Neural cell (in vitro differentiated cells): ENCODE measurements around the gene DLST. TPM values are rescaled to one million over a fixed set of nuclear protein-coding genes. Genes with fewer than 3 reads are reported as not detected.

Experiments
- H2AFZ ChIP-seq: fragments of 200-600, 300-800 bp; sonication (generic), shearing (Covaris generic); 2 replicates; pipeline ENCODE4 v1.6.0; 2014; ENCODE audit warnings: low read depth, mild to moderate bottlenecking, antibody characterized with exemption, low read length, moderate library complexity
- H3F3A ChIP-seq: fragments of 200-600 bp; shearing (Covaris generic); 2 replicates; pipeline ENCODE4 v1.6.1; 2016; ENCODE audit warnings: mild to moderate bottlenecking, moderate library complexity, mixed read lengths, antibody characterized with exemption, low read length; ENCODE audit not compliant: insufficient read depth, poor library complexity, severe bottlenecking
- H3K27ac ChIP-seq: fragments of 200-600, 300-800 bp; sonication (generic), shearing (Covaris generic); 2 replicates; pipeline ENCODE4 v1.5.1; 2014; ENCODE audit warnings: mild to moderate bottlenecking, low read length, moderate library complexity
- H3K27me3 ChIP-seq: fragments of 300-800, 200-600 bp; sonication (generic), shearing (Covaris generic); 2 replicates; pipeline ENCODE4 v1.6.0; 2014; ENCODE audit warnings: mild to moderate bottlenecking, low read depth, low read length, moderate library complexity; ENCODE audit not compliant: insufficient read depth
- H3K36me3 ChIP-seq: fragments of 300-800, 200-600 bp; sonication (generic), shearing (Covaris generic); 2 replicates; pipeline ENCODE4 v1.5.1; 2014; ENCODE audit warnings: mild to moderate bottlenecking, antibody characterized with exemption, low read length, moderate library complexity; ENCODE audit not compliant: insufficient read depth
- H3K4me2 ChIP-seq: fragments of 300-800, 200-600 bp; sonication (generic), shearing (Covaris generic); 2 replicates; pipeline ENCODE4 v1.6.0; 2014; ENCODE audit warnings: mild to moderate bottlenecking, low read length
- H3K4me3 ChIP-seq: fragments of 300-800, 200-600 bp; sonication (generic), shearing (Covaris generic); 2 replicates; pipeline ENCODE4 v1.5.1; 2014; ENCODE audit warnings: mild to moderate bottlenecking, low read length, moderate library complexity
- H3K79me2 ChIP-seq: fragments of 200-600 bp; shearing (Covaris generic); replicated peaks from 2 replicates; pipeline ENCODE4 v1.6.0; 2014; ENCODE audit warnings: mild to moderate bottlenecking, low read length, moderate library complexity; ENCODE audit not compliant: insufficient read depth
- H3K9ac ChIP-seq: fragments of 300-800, 200-600 bp; sonication (generic), shearing (Covaris generic); 2 replicates; pipeline ENCODE4 v1.6.1; 2016; ENCODE audit warnings: mild to moderate bottlenecking, low read length, mixed read lengths
- H3K9me2 ChIP-seq: fragments of 200-600 bp; shearing (Covaris generic); 2 replicates; pipeline ENCODE4 v1.6.1; 2016; ENCODE audit warnings: mild to moderate bottlenecking, low read length, mixed read lengths; ENCODE audit not compliant: insufficient read depth
- H3K9me3 ChIP-seq: fragments of 200-600, 300-800 bp; sonication (generic), shearing (Covaris generic); 2 replicates; pipeline ENCODE4 v1.6.1; 2016; ENCODE audit warnings: mild to moderate bottlenecking, mixed run types, low read length, moderate library complexity, mixed read lengths
- H4K20me1 ChIP-seq: fragments of 200-600 bp; shearing (Covaris generic); 2 replicates; pipeline ENCODE4 v1.6.1; 2016; ENCODE audit warnings: mild to moderate bottlenecking, mixed run types; ENCODE audit not compliant: insufficient read depth
- EP300 ChIP-seq: fragments of 450-650 bp; conservative IDR thresholded peaks from 2 replicates; pipeline ENCODE4 v1.6.1; 2014; ENCODE audit warnings: antibody characterized with exemption, mild to moderate bottlenecking, moderate library complexity; ENCODE audit not compliant: poor library complexity, severe bottlenecking
- EZH2 ChIP-seq: fragments of 200-600, 300-800 bp; shearing (Covaris generic), sonication (generic); IDR thresholded peaks from 2 replicates; pipeline ENCODE4 v1.6.1; 2014; ENCODE audit warnings: antibody characterized with exemption, low read length, borderline replicate concordance, mild to moderate bottlenecking; ENCODE audit not compliant: insufficient read depth, poor library complexity, severe bottlenecking
- MXI1 ChIP-seq: fragments of 450-650 bp; conservative IDR thresholded peaks from 2 replicates; pipeline ENCODE4 v1.6.1; 2014; ENCODE audit warnings: antibody characterized with exemption, mild to moderate bottlenecking; ENCODE audit not compliant: poor library complexity, severe bottlenecking
- POLR2AphosphoS5 ChIP-seq: IDR thresholded peaks from 2 replicates; pipeline ENCODE4 v1.6.1; 2012
- RAD21 ChIP-seq: fragments of 450-650 bp; conservative IDR thresholded peaks from 2 replicates; pipeline ENCODE4 v1.6.1; 2014; ENCODE audit warnings: antibody characterized with exemption, mild to moderate bottlenecking, moderate library complexity
- SMC3 ChIP-seq: fragments of 450-650 bp; conservative IDR thresholded peaks from 2 replicates; pipeline ENCODE4 v1.6.1; 2014; ENCODE audit warnings: antibody characterized with exemption, mild to moderate bottlenecking, moderate library complexity; ENCODE audit not compliant: poor library complexity
- TAF1 ChIP-seq: IDR thresholded peaks from 2 replicates; pipeline ENCODE4 v1.6.1; 2012; ENCODE audit warnings: low read depth
- polyA plus RNA-seq: library from polyadenylated mRNA; depleted of rRNA; stranded (reverse); fragments of >200 nt; gene quantifications from 2 replicates; pipeline ENCODE4 v1.2.3, GENCODE V29; 2014
- TF ChIP-seq, protein P1 (sequence below): fragments of 450-650 bp; IDR thresholded peaks from 2 replicates; pipeline ENCODE4 v1.5.1; 2014; ENCODE audit warnings: antibody characterized with exemption, mild to moderate bottlenecking, moderate library complexity; ENCODE audit not compliant: poor library complexity, severe bottlenecking
- TF ChIP-seq, protein P2 (sequence below): IDR thresholded peaks from 2 replicates; pipeline ENCODE4 v1.6.1; 2012; ENCODE audit warnings: borderline replicate concordance

DLST gene
- polyA plus RNA-seq, 1 donor from 2014 or later: 59.7 TPM

DNA sequence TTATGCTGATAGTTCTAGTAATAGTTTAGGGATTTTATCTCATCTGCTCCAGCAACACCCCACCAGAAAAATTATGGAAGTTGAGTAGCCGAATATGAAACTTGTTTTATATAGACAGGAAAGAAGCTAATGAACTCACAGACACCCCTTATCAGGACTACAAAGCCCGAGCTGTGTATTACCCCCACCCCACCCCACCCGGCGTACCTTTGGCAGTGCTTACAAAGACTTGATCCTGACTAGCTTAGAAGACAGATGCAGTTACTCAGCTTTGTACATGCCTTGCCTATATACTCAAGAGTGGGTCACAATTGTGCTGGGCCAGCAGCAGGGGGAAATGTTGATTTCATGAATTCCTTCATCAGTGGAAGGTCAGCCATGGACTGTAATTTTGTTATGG, 28.1 kb upstream of the DLST start:
- Histone ChIP-seq H3K79me2 (no peaks in the 10 kb centered on the region), H3K27me3 (no peaks in the 10 kb centered on the region), H3K27ac (no peak overlapping the region), H3K4me2 (no peak overlapping the region), H3K36me3 (no peaks in the 10 kb centered on the region), H3K9me3 (no peaks in the 10 kb centered on the region), H3K9ac (no peak overlapping the region), H3K4me3 (no peak overlapping the region), H3F3A (no peaks in the 10 kb centered on the region), H2AFZ (no peak overlapping the region), H4K20me1 (no peaks in the 10 kb centered on the region), H3K9me2 (no peaks in the 10 kb centered on the region)
- no peak for TF ChIP-seq MXI1
- TF ChIP-seq, protein P1, sequence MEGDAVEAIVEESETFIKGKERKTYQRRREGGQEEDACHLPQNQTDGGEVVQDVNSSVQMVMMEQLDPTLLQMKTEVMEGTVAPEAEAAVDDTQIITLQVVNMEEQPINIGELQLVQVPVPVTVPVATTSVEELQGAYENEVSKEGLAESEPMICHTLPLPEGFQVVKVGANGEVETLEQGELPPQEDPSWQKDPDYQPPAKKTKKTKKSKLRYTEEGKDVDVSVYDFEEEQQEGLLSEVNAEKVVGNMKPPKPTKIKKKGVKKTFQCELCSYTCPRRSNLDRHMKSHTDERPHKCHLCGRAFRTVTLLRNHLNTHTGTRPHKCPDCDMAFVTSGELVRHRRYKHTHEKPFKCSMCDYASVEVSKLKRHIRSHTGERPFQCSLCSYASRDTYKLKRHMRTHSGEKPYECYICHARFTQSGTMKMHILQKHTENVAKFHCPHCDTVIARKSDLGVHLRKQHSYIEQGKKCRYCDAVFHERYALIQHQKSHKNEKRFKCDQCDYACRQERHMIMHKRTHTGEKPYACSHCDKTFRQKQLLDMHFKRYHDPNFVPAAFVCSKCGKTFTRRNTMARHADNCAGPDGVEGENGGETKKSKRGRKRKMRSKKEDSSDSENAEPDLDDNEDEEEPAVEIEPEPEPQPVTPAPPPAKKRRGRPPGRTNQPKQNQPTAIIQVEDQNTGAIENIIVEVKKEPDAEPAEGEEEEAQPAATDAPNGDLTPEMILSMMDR: no peak
- no peak for TF ChIP-seq SMC3
- TF ChIP-seq POLR2AphosphoS5: no peak
- TF ChIP-seq, protein P2, sequence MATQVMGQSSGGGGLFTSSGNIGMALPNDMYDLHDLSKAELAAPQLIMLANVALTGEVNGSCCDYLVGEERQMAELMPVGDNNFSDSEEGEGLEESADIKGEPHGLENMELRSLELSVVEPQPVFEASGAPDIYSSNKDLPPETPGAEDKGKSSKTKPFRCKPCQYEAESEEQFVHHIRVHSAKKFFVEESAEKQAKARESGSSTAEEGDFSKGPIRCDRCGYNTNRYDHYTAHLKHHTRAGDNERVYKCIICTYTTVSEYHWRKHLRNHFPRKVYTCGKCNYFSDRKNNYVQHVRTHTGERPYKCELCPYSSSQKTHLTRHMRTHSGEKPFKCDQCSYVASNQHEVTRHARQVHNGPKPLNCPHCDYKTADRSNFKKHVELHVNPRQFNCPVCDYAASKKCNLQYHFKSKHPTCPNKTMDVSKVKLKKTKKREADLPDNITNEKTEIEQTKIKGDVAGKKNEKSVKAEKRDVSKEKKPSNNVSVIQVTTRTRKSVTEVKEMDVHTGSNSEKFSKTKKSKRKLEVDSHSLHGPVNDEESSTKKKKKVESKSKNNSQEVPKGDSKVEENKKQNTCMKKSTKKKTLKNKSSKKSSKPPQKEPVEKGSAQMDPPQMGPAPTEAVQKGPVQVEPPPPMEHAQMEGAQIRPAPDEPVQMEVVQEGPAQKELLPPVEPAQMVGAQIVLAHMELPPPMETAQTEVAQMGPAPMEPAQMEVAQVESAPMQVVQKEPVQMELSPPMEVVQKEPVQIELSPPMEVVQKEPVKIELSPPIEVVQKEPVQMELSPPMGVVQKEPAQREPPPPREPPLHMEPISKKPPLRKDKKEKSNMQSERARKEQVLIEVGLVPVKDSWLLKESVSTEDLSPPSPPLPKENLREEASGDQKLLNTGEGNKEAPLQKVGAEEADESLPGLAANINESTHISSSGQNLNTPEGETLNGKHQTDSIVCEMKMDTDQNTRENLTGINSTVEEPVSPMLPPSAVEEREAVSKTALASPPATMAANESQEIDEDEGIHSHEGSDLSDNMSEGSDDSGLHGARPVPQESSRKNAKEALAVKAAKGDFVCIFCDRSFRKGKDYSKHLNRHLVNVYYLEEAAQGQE: no peak
- no peak for TF ChIP-seq TAF1
- TF ChIP-seq EP300: no peak
- no peak for TF ChIP-seq EZH2
- no peak for TF ChIP-seq RAD21

DNA sequence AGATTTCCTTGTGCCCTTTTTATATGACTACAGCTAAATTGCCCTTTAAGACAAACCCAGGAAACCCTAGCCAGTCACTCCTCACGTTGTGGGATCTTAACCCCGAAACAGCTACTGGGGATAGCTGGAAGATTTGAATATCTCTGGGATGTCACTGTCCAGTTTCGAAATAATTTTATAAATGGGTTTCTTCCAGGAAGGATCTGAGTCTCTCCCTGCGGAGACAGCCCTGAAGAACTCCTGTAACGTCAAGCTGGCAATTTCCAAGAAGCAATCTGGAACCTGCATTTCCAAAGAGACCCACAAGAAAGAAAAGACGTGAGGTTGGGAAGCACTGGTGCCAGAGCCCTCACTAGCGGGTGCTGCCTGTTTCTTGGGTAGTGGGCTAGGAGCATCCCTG, 26.7 kb upstream of the DLST start:
- Histone ChIP-seq H4K20me1 (no peaks in the 10 kb centered on the region), H3F3A (no peaks in the 10 kb centered on the region), H3K79me2 (no peaks in the 10 kb centered on the region), H3K9ac (no peak overlapping the region), H3K4me3 (no peak overlapping the region), H3K4me2 (no peak overlapping the region), H2AFZ (no peak overlapping the region), H3K27ac (no peak overlapping the region), H3K27me3 (no peaks in the 10 kb centered on the region), H3K9me2 (no peaks in the 10 kb centered on the region), H3K36me3 (no peaks in the 10 kb centered on the region), H3K9me3 (no peaks in the 10 kb centered on the region)
- no peak for TF ChIP-seq SMC3
- TF ChIP-seq TAF1: no peak
- TF ChIP-seq, protein P2: no peak
- no peak for TF ChIP-seq MXI1
- no peak for TF ChIP-seq EP300
- TF ChIP-seq EZH2: no peak
- TF ChIP-seq, protein P1: no peak
- no peak for TF ChIP-seq RAD21
- no peak for TF ChIP-seq POLR2AphosphoS5
